ENCODE measurements around the gene DNAH1.

GRCh38 chr3:52398670-52399081 lies 82.6 kb downstream of the DNAH1 start:
- TF ChIP-seq, protein P1, sequence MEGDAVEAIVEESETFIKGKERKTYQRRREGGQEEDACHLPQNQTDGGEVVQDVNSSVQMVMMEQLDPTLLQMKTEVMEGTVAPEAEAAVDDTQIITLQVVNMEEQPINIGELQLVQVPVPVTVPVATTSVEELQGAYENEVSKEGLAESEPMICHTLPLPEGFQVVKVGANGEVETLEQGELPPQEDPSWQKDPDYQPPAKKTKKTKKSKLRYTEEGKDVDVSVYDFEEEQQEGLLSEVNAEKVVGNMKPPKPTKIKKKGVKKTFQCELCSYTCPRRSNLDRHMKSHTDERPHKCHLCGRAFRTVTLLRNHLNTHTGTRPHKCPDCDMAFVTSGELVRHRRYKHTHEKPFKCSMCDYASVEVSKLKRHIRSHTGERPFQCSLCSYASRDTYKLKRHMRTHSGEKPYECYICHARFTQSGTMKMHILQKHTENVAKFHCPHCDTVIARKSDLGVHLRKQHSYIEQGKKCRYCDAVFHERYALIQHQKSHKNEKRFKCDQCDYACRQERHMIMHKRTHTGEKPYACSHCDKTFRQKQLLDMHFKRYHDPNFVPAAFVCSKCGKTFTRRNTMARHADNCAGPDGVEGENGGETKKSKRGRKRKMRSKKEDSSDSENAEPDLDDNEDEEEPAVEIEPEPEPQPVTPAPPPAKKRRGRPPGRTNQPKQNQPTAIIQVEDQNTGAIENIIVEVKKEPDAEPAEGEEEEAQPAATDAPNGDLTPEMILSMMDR (IDR thresholded peaks at IDR 0.05), result no peak
- TF ChIP-seq, protein P2, sequence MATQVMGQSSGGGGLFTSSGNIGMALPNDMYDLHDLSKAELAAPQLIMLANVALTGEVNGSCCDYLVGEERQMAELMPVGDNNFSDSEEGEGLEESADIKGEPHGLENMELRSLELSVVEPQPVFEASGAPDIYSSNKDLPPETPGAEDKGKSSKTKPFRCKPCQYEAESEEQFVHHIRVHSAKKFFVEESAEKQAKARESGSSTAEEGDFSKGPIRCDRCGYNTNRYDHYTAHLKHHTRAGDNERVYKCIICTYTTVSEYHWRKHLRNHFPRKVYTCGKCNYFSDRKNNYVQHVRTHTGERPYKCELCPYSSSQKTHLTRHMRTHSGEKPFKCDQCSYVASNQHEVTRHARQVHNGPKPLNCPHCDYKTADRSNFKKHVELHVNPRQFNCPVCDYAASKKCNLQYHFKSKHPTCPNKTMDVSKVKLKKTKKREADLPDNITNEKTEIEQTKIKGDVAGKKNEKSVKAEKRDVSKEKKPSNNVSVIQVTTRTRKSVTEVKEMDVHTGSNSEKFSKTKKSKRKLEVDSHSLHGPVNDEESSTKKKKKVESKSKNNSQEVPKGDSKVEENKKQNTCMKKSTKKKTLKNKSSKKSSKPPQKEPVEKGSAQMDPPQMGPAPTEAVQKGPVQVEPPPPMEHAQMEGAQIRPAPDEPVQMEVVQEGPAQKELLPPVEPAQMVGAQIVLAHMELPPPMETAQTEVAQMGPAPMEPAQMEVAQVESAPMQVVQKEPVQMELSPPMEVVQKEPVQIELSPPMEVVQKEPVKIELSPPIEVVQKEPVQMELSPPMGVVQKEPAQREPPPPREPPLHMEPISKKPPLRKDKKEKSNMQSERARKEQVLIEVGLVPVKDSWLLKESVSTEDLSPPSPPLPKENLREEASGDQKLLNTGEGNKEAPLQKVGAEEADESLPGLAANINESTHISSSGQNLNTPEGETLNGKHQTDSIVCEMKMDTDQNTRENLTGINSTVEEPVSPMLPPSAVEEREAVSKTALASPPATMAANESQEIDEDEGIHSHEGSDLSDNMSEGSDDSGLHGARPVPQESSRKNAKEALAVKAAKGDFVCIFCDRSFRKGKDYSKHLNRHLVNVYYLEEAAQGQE (IDR thresholded peaks at IDR 0.05; ENCODE audit: insufficient read depth in 1 of 2, low read depth in 2 of 2, low read length in 1 of 2), result no peak
- TF ChIP-seq POLR2AphosphoS5 (IDR thresholded peaks at IDR 0.05; ENCODE audit: low read depth, low read length) (no peak), SIN3A (IDR thresholded peaks at IDR 0.05; ENCODE audit: borderline replicate concordance, insufficient read depth, low read depth, low read length) (no peak)

Data from Panc1 (cell line).